HepG2 (cell line): ENCODE data around the gene FAF2. TPM values are rescaled to one million over a fixed set of nuclear protein-coding genes. Genes with fewer than 3 reads are reported as not detected.

Experiments used
- AKAP8 ChIP-seq: sonication (generic); formaldehyde crosslinking; IDR thresholded peaks from 2 replicates; pipeline ENCODE4 v1.5.1; 2020; ENCODE audit warnings: mild to moderate bottlenecking, missing genetic modification reagents
- CBX2 ChIP-seq, 2 experiments: fragments of 200-600 bp in 1 of 2; sonication (generic); formaldehyde crosslinking in 1 of 2; IDR thresholded peaks; 2 replicates each; pipeline versions ENCODE4 v1.7.0 to v1.8.1; 2018 to 2022; ENCODE audit warnings: low read depth in 2 of 2, low read length in 1 of 2, mild to moderate bottlenecking in 1 of 2, missing genetic modification reagents in 1 of 2
- EP300 ChIP-seq, 3 experiments: sonication (generic) in 1 of 3; formaldehyde crosslinking in 1 of 3; IDR thresholded peaks; 2 replicates each; pipeline versions ENCODE4 v1.5.1 to v1.6.1; 2011 to 2020; ENCODE audit warnings: low read depth in 2 of 3, low read length in 2 of 3, borderline replicate concordance in 1 of 3, improper control_type of control experiment in 1 of 3, mild to moderate bottlenecking in 1 of 3, missing genetic modification reagents in 1 of 3, moderate library complexity in 1 of 3
- KDM3A ChIP-seq: IDR thresholded peaks from 2 replicates; pipeline ENCODE4 v1.6.1; 2018; ENCODE audit warnings: low read depth, missing compliant biosample characterization
- MATR3 ChIP-seq: sonication (generic); formaldehyde crosslinking; IDR thresholded peaks from 2 replicates; pipeline ENCODE4 v1.4.0; 2020; ENCODE audit warnings: missing genetic modification reagents
- MBNL3 ChIP-seq: fragments of 250-450 bp; sonication (Bioruptor Pico); conservative IDR thresholded peaks from 2 replicates; pipeline ENCODE4 v1.8.0; 2022; ENCODE audit warnings: mild to moderate bottlenecking, inconsistent platforms
- MTA1 ChIP-seq: sonication (generic); formaldehyde crosslinking; IDR thresholded peaks from 2 replicates; pipeline ENCODE4 v1.4.0; 2020; ENCODE audit warnings: missing genetic modification reagents, mild to moderate bottlenecking, borderline replicate concordance
- NFATC3 ChIP-seq: sonication (generic); formaldehyde crosslinking; IDR thresholded peaks from 2 replicates; pipeline ENCODE4 v1.5.1; 2020; ENCODE audit warnings: mild to moderate bottlenecking, missing genetic modification reagents
- NFIC ChIP-seq: IDR thresholded peaks from 2 replicates; pipeline ENCODE4 v1.6.1; 2012; ENCODE audit warnings: mild to moderate bottlenecking, low read length, inconsistent platforms
- TAF15 ChIP-seq: fragments of 200-400 bp; formaldehyde crosslinking; IDR thresholded peaks from one replicate; pipeline ENCODE4 v1.6.1; 2018; ENCODE audit warnings: mild to moderate bottlenecking, low read depth, low read length; ENCODE audit not compliant: poor library complexity, severe bottlenecking
- ZNF17 ChIP-seq: sonication (generic); formaldehyde crosslinking; IDR thresholded peaks from 2 replicates; pipeline ENCODE4 v1.5.0; 2020; ENCODE audit warnings: mild to moderate bottlenecking, missing genetic modification reagents
- ZNF747 ChIP-seq: sonication (generic); formaldehyde crosslinking; IDR thresholded peaks from 2 replicates; pipeline ENCODE4 v1.8.1; 2023; ENCODE audit warnings: missing genetic modification reagents, mild to moderate bottlenecking, borderline replicate concordance
- ZNF782 ChIP-seq: sonication (generic); formaldehyde crosslinking; IDR thresholded peaks from 2 replicates; pipeline ENCODE4 v1.4.0; 2020; ENCODE audit warnings: missing genetic modification reagents, mild to moderate bottlenecking, borderline replicate concordance
- polyA plus RNA-seq, 8 experiments: library from polyadenylated mRNA; depleted of rRNA in 3 of 8; stranded (reverse) in 7 of 8; unstranded in 1 of 8; fragments of >200 nt; fragmentation: Illumina TruSeq in 4 of 8; extraction: Trizol in 4 of 8; gene quantifications; 2 replicates each; pipeline versions ENCODE4 v1.2.1 to v1.2.3, GENCODE V29; 2011 to 2016; ENCODE audit warnings: low read depth in 4 of 8, missing spikeins in 1 of 8, mixed read lengths in 1 of 8; ENCODE audit not compliant: insufficient read depth in 1 of 8
- total RNA-seq, 5 experiments: library from RNA; depleted of rRNA; stranded (reverse); fragments of >200 nt; fragmentation: Illumina TruSeq; extraction: Trizol; gene quantifications; 2 replicates each; pipeline ENCODE4 v1.2.3, GENCODE V29; 2016; ENCODE audit warnings: low read depth in 1 of 5
- TF ChIP-seq, protein P1 (sequence below): sonication (generic); formaldehyde crosslinking; IDR thresholded peaks from 2 replicates; pipeline ENCODE4 v1.8.0; 2022; ENCODE audit warnings: missing genetic modification reagents, mild to moderate bottlenecking, moderate library complexity, borderline replicate concordance
- TF ChIP-seq, protein P2 (sequence below): sonication (generic); formaldehyde crosslinking; IDR thresholded peaks from 2 replicates; pipeline ENCODE4 v1.4.0; 2020; ENCODE audit warnings: missing genetic modification reagents
- TF ChIP-seq, protein P3 (sequence below): sonication (generic); formaldehyde crosslinking; IDR thresholded peaks from 2 replicates; pipeline ENCODE4 v1.4.0; 2020; ENCODE audit warnings: mild to moderate bottlenecking, missing genetic modification reagents, borderline replicate concordance
- TF ChIP-seq, protein P4 (sequence below): IDR thresholded peaks from 2 replicates; pipeline ENCODE4 v1.6.1; 2016; ENCODE audit warnings: low read depth, borderline replicate concordance

Gene FAF2
- total and polyA plus RNA-seq, 2 of the 13 experiments (the other 11 are each of a cell fraction or from before 2014, with no cell fraction given): 27.8 to 34.3 TPM

DNA sequence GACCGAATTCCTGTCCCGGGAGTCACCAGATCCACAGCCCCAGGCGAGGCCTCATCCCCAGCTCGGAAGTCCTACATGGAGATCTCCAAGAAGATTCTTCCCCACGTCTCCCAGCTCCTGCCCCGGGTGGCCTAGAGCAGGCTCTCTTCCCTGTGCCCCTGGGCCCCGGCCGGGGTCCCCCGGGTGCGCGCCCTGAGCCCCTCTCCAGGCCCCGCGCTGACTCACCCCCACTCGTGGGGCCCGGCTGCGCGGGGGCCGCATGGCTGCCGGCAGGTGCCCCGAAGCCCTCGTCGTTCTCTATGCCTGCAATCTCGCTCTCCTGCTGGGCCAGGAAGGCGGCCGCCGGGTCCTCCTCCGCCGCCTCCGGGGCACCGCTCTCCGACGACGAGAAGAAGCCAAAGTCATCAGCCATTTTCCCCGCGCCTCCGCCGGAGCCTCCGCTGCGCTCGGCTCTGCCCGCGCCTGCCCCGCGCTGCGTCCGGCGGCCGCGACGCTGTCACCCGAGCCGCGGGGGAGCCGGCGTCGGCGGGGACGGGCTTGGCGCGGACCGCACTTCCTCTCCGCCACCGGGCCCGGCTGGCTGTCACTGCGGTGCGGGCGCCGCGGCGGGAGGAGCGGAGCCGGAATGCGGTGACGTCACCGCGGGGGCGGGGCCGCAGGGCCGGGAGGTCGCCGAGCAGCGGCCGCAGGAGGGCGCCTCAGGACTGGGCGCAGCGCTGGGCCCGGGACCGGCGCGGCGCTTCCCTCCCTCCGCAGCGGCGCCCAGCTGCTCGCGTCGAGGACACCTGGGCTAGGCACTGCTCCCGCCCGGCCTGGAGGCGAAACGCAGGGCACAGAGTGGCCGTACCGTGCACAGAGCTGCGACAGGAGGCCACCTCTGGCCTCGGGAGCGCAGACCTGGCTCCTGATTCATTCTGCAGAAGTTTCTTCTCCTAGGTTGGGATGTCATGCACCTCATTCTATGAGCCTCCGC lies 31.9 kb upstream of the FAF2 start, which contains the start of gene CLTB (continued):
- TF ChIP-seq MATR3 (no peak), ZNF17 (CRISPR knock-in tag) (no peak), MTA1 (CRISPR knock-in tag) (no peak), CBX2 (IDR thresholded peaks at IDR 0.05; ENCODE audit: low read depth, low read length) (no peak), CBX2 (CRISPR knock-in tag; IDR thresholded peaks at IDR 0.05; ENCODE audit: low read depth) (no peak), ZNF747 (CRISPR knock-in tag) (no peak), ZNF782 (CRISPR knock-in tag) (peak; percentile 82; the same call in 1 of the 2 replicates), TAF15 (no peak), NFATC3 (CRISPR knock-in tag) (no peak), NFIC (no peak), EP300 (IDR thresholded peaks at IDR 0.05; ENCODE audit: low read depth in 2 of 2, low read length in 2 of 2) (no peak), EP300 (CRISPR knock-in tag; IDR thresholded peaks at IDR 0.05; ENCODE audit: borderline replicate concordance) (no peak), MBNL3 (CRISPR knock-in tag) (no peak), AKAP8 (CRISPR knock-in tag) (no peak), KDM3A (CRISPR knock-in tag) (peak; percentile 77; the same call in 1 of the 2 replicates)
- TF ChIP-seq, protein P1, sequence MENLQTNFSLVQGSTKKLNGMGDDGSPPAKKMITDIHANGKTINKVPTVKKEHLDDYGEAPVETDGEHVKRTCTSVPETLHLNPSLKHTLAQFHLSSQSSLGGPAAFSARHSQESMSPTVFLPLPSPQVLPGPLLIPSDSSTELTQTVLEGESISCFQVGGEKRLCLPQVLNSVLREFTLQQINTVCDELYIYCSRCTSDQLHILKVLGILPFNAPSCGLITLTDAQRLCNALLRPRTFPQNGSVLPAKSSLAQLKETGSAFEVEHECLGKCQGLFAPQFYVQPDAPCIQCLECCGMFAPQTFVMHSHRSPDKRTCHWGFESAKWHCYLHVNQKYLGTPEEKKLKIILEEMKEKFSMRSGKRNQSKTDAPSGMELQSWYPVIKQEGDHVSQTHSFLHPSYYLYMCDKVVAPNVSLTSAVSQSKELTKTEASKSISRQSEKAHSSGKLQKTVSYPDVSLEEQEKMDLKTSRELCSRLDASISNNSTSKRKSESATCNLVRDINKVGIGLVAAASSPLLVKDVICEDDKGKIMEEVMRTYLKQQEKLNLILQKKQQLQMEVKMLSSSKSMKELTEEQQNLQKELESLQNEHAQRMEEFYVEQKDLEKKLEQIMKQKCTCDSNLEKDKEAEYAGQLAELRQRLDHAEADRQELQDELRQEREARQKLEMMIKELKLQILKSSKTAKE (CRISPR knock-in tag): no peak
- TF ChIP-seq, protein P2, sequence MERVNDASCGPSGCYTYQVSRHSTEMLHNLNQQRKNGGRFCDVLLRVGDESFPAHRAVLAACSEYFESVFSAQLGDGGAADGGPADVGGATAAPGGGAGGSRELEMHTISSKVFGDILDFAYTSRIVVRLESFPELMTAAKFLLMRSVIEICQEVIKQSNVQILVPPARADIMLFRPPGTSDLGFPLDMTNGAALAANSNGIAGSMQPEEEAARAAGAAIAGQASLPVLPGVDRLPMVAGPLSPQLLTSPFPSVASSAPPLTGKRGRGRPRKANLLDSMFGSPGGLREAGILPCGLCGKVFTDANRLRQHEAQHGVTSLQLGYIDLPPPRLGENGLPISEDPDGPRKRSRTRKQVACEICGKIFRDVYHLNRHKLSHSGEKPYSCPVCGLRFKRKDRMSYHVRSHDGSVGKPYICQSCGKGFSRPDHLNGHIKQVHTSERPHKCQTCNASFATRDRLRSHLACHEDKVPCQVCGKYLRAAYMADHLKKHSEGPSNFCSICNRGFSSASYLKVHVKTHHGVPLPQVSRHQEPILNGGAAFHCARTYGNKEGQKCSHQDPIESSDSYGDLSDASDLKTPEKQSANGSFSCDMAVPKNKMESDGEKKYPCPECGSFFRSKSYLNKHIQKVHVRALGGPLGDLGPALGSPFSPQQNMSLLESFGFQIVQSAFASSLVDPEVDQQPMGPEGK: peak; percentile 50; the same call in 1 of the 2 replicates
- TF ChIP-seq, protein P3, sequence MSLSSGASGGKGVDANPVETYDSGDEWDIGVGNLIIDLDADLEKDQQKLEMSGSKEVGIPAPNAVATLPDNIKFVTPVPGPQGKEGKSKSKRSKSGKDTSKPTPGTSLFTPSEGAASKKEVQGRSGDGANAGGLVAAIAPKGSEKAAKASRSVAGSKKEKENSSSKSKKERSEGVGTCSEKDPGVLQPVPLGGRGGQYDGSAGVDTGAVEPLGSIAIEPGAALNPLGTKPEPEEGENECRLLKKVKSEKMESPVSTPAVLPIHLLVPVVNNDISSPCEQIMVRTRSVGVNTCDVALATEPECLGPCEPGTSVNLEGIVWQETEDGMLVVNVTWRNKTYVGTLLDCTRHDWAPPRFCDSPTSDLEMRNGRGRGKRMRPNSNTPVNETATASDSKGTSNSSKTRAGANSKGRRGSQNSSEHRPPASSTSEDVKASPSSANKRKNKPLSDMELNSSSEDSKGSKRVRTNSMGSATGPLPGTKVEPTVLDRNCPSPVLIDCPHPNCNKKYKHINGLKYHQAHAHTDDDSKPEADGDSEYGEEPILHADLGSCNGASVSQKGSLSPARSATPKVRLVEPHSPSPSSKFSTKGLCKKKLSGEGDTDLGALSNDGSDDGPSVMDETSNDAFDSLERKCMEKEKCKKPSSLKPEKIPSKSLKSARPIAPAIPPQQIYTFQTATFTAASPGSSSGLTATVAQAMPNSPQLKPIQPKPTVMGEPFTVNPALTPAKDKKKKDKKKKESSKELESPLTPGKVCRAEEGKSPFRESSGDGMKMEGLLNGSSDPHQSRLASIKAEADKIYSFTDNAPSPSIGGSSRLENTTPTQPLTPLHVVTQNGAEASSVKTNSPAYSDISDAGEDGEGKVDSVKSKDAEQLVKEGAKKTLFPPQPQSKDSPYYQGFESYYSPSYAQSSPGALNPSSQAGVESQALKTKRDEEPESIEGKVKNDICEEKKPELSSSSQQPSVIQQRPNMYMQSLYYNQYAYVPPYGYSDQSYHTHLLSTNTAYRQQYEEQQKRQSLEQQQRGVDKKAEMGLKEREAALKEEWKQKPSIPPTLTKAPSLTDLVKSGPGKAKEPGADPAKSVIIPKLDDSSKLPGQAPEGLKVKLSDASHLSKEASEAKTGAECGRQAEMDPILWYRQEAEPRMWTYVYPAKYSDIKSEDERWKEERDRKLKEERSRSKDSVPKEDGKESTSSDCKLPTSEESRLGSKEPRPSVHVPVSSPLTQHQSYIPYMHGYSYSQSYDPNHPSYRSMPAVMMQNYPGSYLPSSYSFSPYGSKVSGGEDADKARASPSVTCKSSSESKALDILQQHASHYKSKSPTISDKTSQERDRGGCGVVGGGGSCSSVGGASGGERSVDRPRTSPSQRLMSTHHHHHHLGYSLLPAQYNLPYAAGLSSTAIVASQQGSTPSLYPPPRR (CRISPR knock-in tag): 0 out of 2 replicates have a peak, but pooled peaks have one; percentile 19
- TF ChIP-seq, protein P4, sequence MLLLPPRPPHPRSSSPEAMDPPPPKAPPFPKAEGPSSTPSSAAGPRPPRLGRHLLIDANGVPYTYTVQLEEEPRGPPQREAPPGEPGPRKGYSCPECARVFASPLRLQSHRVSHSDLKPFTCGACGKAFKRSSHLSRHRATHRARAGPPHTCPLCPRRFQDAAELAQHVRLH (CRISPR knock-in tag): no peak
